Measurements from ENCODE around the gene ROS1. TPM values are rescaled to one million over a fixed set of nuclear protein-coding genes. Genes with fewer than 3 reads are reported as not detected.

The ROS1 gene
- total RNA-seq, 8 experiments from 2014 or later, result under 0.01 to 0.10 (median 0.09) TPM; not detected in 5

- Histone ChIP-seq H3K4me3 (no peak overlapping the region), H3K27ac (no peak overlapping the region), H3K4me1 (replicated peaks in 1 of 2) (no peaks in the 10 kb centered on the region)
- in situ Hi-C loops (cut with MboI; ENCODE audit: low pct_unique_long_range_greater_than_20kb in 2 of 9, low sequenced_read_pairs in 9 of 9, unreplicated experiment in 9 of 9), result no loop called here
- WGBS, 10 experiments, result 0 to 100% (median 65%) methylated on average over 1 to 3 of the region's 3 CpGs; no CpG with 5 or more reads in 1 of the 10 experiments
- ATAC-seq (replicated peaks in 6 of 8), result no peak
Measured at GRCh38 chr6:117423754-117424153, 2.0 kb downstream of the ROS1 start.

- WGBS, 10 experiments, result 10 to 100% (median 77%) methylated on average over 2 to 4 of the region's 4 CpGs; no CpG with 5 or more reads in 2 of the 10 experiments
- ATAC-seq (replicated peaks in 6 of 8), result no peak
- in situ Hi-C loops (cut with MboI; ENCODE audit: low pct_unique_long_range_greater_than_20kb in 2 of 9, low sequenced_read_pairs in 9 of 9, unreplicated experiment in 9 of 9), result no loop called here
Measured at GRCh38 chr6:117418320-117418719, 7.4 kb downstream of the ROS1 start.

GRCh38 chr6:117417851-117418250 lies 7.9 kb downstream of the ROS1 start:
- Histone ChIP-seq H3K27ac (no peak overlapping the region), H3K4me1 (replicated peaks in 1 of 2) (no peaks in the 10 kb centered on the region), H3K4me3 (no peak overlapping the region)
- in situ Hi-C loops (cut with MboI; ENCODE audit: low pct_unique_long_range_greater_than_20kb in 2 of 9, low sequenced_read_pairs in 9 of 9, unreplicated experiment in 9 of 9), result no loop called here
- WGBS, 10 experiments, result 11 to 100% (median 60%) methylated on average over 1 of the region's 1 CpG; no CpG with 5 or more reads in 1 of the 10 experiments
- ATAC-seq (replicated peaks in 6 of 8), result no peak

More at GRCh38 chr6:117418320-117418719, 7.4 kb downstream of the ROS1 start:
- Histone ChIP-seq H3K4me1 (replicated peaks in 1 of 2) (no peaks in the 10 kb centered on the region), H3K4me3 (no peak overlapping the region), H3K27ac (no peak overlapping the region)

GRCh38 chr6:117414770-117415169 lies 11.0 kb downstream of the ROS1 start:
- in situ Hi-C loops (cut with MboI; ENCODE audit: low pct_unique_long_range_greater_than_20kb in 2 of 9, low sequenced_read_pairs in 9 of 9, unreplicated experiment in 9 of 9), result no loop called here
- H3K4me3 ChIP-seq, result no peak overlapping the region
- H3K27ac ChIP-seq, result no peak overlapping the region
- peak in 3 of 8 experiments; percentile 9 to 100 (median 59) for ATAC-seq (replicated peaks in 6 of 8)
- no peaks in the 10 kb centered on the region for H3K4me1 ChIP-seq (replicated peaks in 1 of 2)

GRCh38 chr6:117411474-117411873 lies 14.3 kb downstream of the ROS1 start:
- Histone ChIP-seq H3K4me1 (replicated peaks in 1 of 2) (no peaks in the 10 kb centered on the region), H3K4me3 (no peak overlapping the region), H3K27ac (no peak overlapping the region)
- in situ Hi-C loops (cut with MboI; ENCODE audit: low pct_unique_long_range_greater_than_20kb in 2 of 9, low sequenced_read_pairs in 9 of 9, unreplicated experiment in 9 of 9), result no loop called here
- WGBS, 10 experiments, result 10 to 100% (median 76%) methylated on average over 1 to 3 of the region's 3 CpGs; no CpG with 5 or more reads in 1 of the 10 experiments
- no peak for ATAC-seq (replicated peaks in 6 of 8)

- in situ Hi-C loops (cut with MboI; ENCODE audit: low pct_unique_long_range_greater_than_20kb in 2 of 9, low sequenced_read_pairs in 9 of 9, unreplicated experiment in 9 of 9), result no loop called here
- Histone ChIP-seq H3K27ac (no peak overlapping the region), H3K4me3 (no peak overlapping the region), H3K4me1 (replicated peaks in 1 of 2) (no peaks in the 10 kb centered on the region)
- no peak for ATAC-seq (replicated peaks in 6 of 8)
- 40 to 92% (median 67%) methylated on average over 2 to 4 of the region's 4 CpGs for WGBS, 10 experiments
Measured at GRCh38 chr6:117409863-117410262, 15.9 kb downstream of the ROS1 start.

GRCh38 chr6:117409420-117409819 lies 16.3 kb downstream of the ROS1 start:
- WGBS, 10 experiments, result 52 to 92% (median 73%) methylated on average over 1 to 11 of the region's 11 CpGs
- no peak overlapping the region for H3K27ac ChIP-seq
- in situ Hi-C loops (cut with MboI; ENCODE audit: low pct_unique_long_range_greater_than_20kb in 2 of 9, low sequenced_read_pairs in 9 of 9, unreplicated experiment in 9 of 9), result no loop called here
- no peak for ATAC-seq (replicated peaks in 6 of 8)
- no peak overlapping the region for H3K4me3 ChIP-seq
- H3K4me1 ChIP-seq (replicated peaks in 1 of 2), result no peaks in the 10 kb centered on the region

- ATAC-seq (replicated peaks in 6 of 8), result peak in 2 of 8 experiments; percentile 34 to 45
- 0 to 86% (median 63%) methylated on average over 1 of the region's 1 CpG; no CpG with 5 or more reads in 5 of the 10 experiments for WGBS, 10 experiments
- Histone ChIP-seq H3K27ac (no peak overlapping the region), H3K4me1 (replicated peaks in 1 of 2) (no peaks in the 10 kb centered on the region), H3K4me3 (no peak overlapping the region)
- in situ Hi-C loops (cut with MboI; ENCODE audit: low pct_unique_long_range_greater_than_20kb in 2 of 9, low sequenced_read_pairs in 9 of 9, unreplicated experiment in 9 of 9), result no loop called here
Measured at GRCh38 chr6:117404548-117404947, 21.2 kb downstream of the ROS1 start.

- no peak for ATAC-seq (replicated peaks in 6 of 8)
- 71 to 93% (median 80%) methylated on average over 2 of the region's 2 CpGs; no CpG with 5 or more reads in 6 of the 10 experiments for WGBS, 10 experiments
- Histone ChIP-seq H3K4me1 (replicated peaks in 1 of 2) (no peaks in the 10 kb centered on the region), H3K4me3 (no peak overlapping the region), H3K27ac (no peak overlapping the region)
- in situ Hi-C loops (cut with MboI; ENCODE audit: low pct_unique_long_range_greater_than_20kb in 2 of 9, low sequenced_read_pairs in 9 of 9, unreplicated experiment in 9 of 9), result no loop called here
Measured at GRCh38 chr6:117401799-117402198, 23.9 kb downstream of the ROS1 start.

- no peak overlapping the region for H3K27ac ChIP-seq
- H3K4me1 ChIP-seq (replicated peaks in 1 of 2), result peaks cover 2 to 3% of the 10 kb centered on the region in 2 donors
- H3K4me3 ChIP-seq, result no peak overlapping the region
- peak in 1 of 8 experiments; percentile 29 for ATAC-seq (replicated peaks in 6 of 8)
- 0 to 80% (median 40%) methylated on average over 1 of the region's 1 CpG; no CpG with 5 or more reads in 1 of the 10 experiments for WGBS, 10 experiments
- in situ Hi-C loops (cut with MboI; ENCODE audit: low pct_unique_long_range_greater_than_20kb in 2 of 9, low sequenced_read_pairs in 9 of 9, unreplicated experiment in 9 of 9), result no loop called here
Measured at GRCh38 chr6:117399924-117400323, 25.8 kb downstream of the ROS1 start.

GRCh38 chr6:117399126-117399525 lies 26.6 kb downstream of the ROS1 start:
- no peak overlapping the region for H3K27ac ChIP-seq
- ATAC-seq (replicated peaks in 6 of 8), result no peak
- 40 to 100% (median 90%) methylated on average over 1 to 5 of the region's 5 CpGs; no CpG with 5 or more reads in 1 of the 10 experiments for WGBS, 10 experiments
- H3K4me3 ChIP-seq, result no peak overlapping the region
- in situ Hi-C loops (cut with MboI; ENCODE audit: low pct_unique_long_range_greater_than_20kb in 2 of 9, low sequenced_read_pairs in 9 of 9, unreplicated experiment in 9 of 9), result no loop called here
- peaks cover 3% of the 10 kb centered on the region in 2 donors for H3K4me1 ChIP-seq (replicated peaks in 1 of 2)

GRCh38 chr6:117397536-117398227 lies 28.1 kb downstream of the ROS1 start:
- peak in 3 of 8 experiments; percentile 44 to 77 (median 72) for ATAC-seq (replicated peaks in 6 of 8)
- WGBS, 10 experiments, result 0 to 95% (median 65%) methylated on average over 1 to 3 of the region's 3 CpGs
- peaks cover 3% of the 10 kb centered on the region in 2 donors for H3K4me1 ChIP-seq (replicated peaks in 1 of 2)
- in situ Hi-C loops (cut with MboI; ENCODE audit: low pct_unique_long_range_greater_than_20kb in 2 of 9, low sequenced_read_pairs in 9 of 9, unreplicated experiment in 9 of 9), result no loop called here
- H3K27ac ChIP-seq, result peak overlapping the region in 1 of 2 donors; percentile 44
- no peak overlapping the region for H3K4me3 ChIP-seq

- in situ Hi-C loops (cut with MboI; ENCODE audit: low pct_unique_long_range_greater_than_20kb in 2 of 9, low sequenced_read_pairs in 9 of 9, unreplicated experiment in 9 of 9), result no loop called here
- peak in 4 of 8 experiments; percentile 27 to 39 (median 36) for ATAC-seq (replicated peaks in 6 of 8)
- Histone ChIP-seq H3K27ac (peak overlapping the region in 1 of 2 donors; percentile 41), H3K4me3 (no peak overlapping the region), H3K4me1 (replicated peaks in 1 of 2) (peaks cover 3% of the 10 kb centered on the region in 2 donors)
- WGBS, 10 experiments, result 0 to 79% (median 17%) methylated on average over 1 to 4 of the region's 4 CpGs; no CpG with 5 or more reads in 1 of the 10 experiments
Measured at GRCh38 chr6:117396228-117396627, 29.5 kb downstream of the ROS1 start.

- no peak overlapping the region for H3K4me3 ChIP-seq
- in situ Hi-C loops (cut with MboI; ENCODE audit: low pct_unique_long_range_greater_than_20kb in 2 of 9, low sequenced_read_pairs in 9 of 9, unreplicated experiment in 9 of 9), result no loop called here
- H3K27ac ChIP-seq, result no peak overlapping the region
- H3K4me1 ChIP-seq (replicated peaks in 1 of 2), result peaks cover 3% of the 10 kb centered on the region in 2 donors
- WGBS, 10 experiments, result 25 to 63% (median 33%) methylated on average over 1 of the region's 1 CpG; no CpG with 5 or more reads in 6 of the 10 experiments
- ATAC-seq (replicated peaks in 6 of 8), result no peak
Measured at GRCh38 chr6:117395164-117395563, 30.6 kb downstream of the ROS1 start.

All from motor neuron (in vitro differentiated cells).